Measurements from ENCODE around the gene ZBTB18.

- TF ChIP-seq POLR2A (IDR thresholded peaks at IDR 0.05; ENCODE audit: low read depth, low read length), result no peak
- no peak for TF ChIP-seq CTCF (conservative IDR thresholded peaks at IDR 0.05; ENCODE audit: low read depth, low read length)
Observed at GRCh38 chr1:244096691-244097090, 45.6 kb downstream of the ZBTB18 start.

Measured in IMR-90 (cell line).